Activated CD4-positive, alpha-beta memory T cell treated with anti-CD3 and anti-CD28 coated beads, Interleukin-2, amount 10 ng/mL, durations not matched to agents 7 days and 5 days (primary cell): ENCODE results near the gene TFDP3. TPM values are rescaled to one million over a fixed set of nuclear protein-coding genes. Genes with fewer than 3 reads are reported as not detected.

Experiments
- CTCF ChIA-PET: fragments of 350-600 bp; sonication (Branson Sonifier 250); formaldehyde crosslinking; loops from one replicate; lab custom pipeline; 2021; ENCODE audit warnings: antibody characterized with exemption, inconsistent platforms; lab: Charles Lee
- POLR2A ChIA-PET: fragments of 350-600 bp; sonication (Branson Sonifier 250); formaldehyde crosslinking; loops from one replicate; lab custom pipeline; 2021; ENCODE audit warnings: antibody characterized with exemption; lab: Charles Lee
- DNase-seq: peaks from one replicate; pipeline ENCODE4 v3.0.0-alpha.2; 2020
- H3K27ac Mint-ChIP-seq: one replicate; pipeline ENCODE4 v1.8.0; 2021; ENCODE audit warnings: mild to moderate bottlenecking, mixed read lengths
- H3K27me3 Mint-ChIP-seq: one replicate; pipeline ENCODE4 v1.8.0; 2021; ENCODE audit warnings: mixed read lengths
- H3K36me3 Mint-ChIP-seq: one replicate; pipeline ENCODE4 v1.8.0; 2021; ENCODE audit warnings: low read depth, mixed read lengths
- H3K4me1 Mint-ChIP-seq: one replicate; pipeline ENCODE4 v1.8.0; 2021; ENCODE audit warnings: mixed read lengths
- H3K4me3 Mint-ChIP-seq: one replicate; pipeline ENCODE4 v1.8.0; 2021; ENCODE audit warnings: mild to moderate bottlenecking, mixed read lengths
- H3K9me3 Mint-ChIP-seq: one replicate; pipeline ENCODE4 v1.8.0; 2021; ENCODE audit warnings: mixed read lengths
- total RNA-seq, 2 experiments: library from RNA; stranded (reverse); gene quantifications; one replicate each; pipeline ENCODE4 v1.2.3, GENCODE V29; 2021

The TFDP3 gene
- total RNA-seq, 2 experiments from 2014 or later = not detected

DNA sequence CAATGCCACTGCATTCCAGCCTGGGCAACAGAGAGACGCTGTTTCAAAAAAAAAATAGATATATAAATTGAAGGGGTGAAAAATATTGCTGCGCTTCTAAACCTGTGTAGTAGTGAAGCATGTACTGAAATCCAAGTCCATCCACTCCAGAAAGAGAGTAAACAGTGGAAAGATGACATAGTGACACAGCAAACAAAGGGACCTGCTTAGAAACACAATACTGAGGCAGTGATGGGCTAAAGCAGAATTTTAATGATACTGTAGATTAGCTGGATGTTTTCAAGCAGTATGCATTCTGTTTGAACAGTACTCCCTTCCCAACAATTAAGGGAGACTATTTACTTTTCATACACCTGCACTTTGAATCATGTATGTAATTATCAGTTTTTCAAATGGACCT lies 42.5 kb downstream of the TFDP3 start:
- Mint-ChIP-seq H3K4me3 (no peak overlapping the region), H3K27ac (no peak overlapping the region), H3K36me3 (no peaks in the 10 kb centered on the region), H3K9me3 (no peaks in the 10 kb centered on the region), H3K4me1 (no peaks in the 10 kb centered on the region), H3K27me3 (peaks cover 2% of the 10 kb centered on the region)
- no peak for DNase-seq
- ChIA-PET CTCF (no interaction called here), POLR2A (no interaction called here)

GRCh38 chrX:133175162-133175561 lies 43.0 kb downstream of the TFDP3 start:
- CTCF ChIA-PET = no interaction called here
- Mint-ChIP-seq H3K27me3 (peaks cover 2% of the 10 kb centered on the region), H3K27ac (no peak overlapping the region), H3K9me3 (no peaks in the 10 kb centered on the region), H3K4me1 (no peaks in the 10 kb centered on the region), H3K4me3 (no peak overlapping the region), H3K36me3 (no peaks in the 10 kb centered on the region)
- POLR2A ChIA-PET = no interaction called here
- DNase-seq = no peak

DNA sequence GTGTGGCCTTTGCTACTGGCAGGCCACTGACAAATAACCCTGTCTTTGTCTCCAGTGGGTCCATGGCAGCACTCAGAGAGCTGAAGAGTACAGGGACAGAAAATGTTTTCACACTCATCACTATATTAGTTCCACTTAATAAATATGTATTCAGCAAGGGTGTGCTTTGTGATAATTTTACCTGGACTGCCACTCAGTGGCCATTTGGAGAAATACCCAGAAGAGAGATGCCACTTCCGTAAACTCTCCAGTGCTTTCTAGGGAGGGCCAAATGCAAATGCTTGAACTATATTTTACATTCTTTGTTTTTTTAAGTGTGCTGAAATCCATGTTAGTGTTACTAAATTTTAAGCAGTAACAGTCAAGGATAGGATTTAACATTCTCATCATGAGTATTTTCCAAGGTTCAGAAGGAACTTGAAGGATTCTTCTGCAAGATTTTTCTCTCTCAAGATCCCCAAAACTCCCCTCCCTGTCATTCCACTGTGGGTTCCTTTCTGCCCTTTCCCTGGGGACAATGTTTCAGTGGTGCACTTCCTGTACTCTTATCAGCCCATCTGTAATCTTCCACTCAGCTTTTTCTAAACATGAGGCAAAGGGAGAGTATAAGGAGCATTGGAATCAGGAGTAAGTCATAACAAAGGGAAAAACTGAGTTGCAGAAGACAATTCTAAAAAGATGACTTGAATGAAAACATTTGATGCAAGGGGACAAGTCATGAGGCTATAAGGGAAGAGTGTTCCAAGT lies 46.0 kb downstream of the TFDP3 start:
- POLR2A ChIA-PET = no interaction called here
- no peaks in the 10 kb centered on the region for H3K4me1 Mint-ChIP-seq
- no peak overlapping the region for H3K4me3 Mint-ChIP-seq
- peaks cover 4% of the 10 kb centered on the region for H3K27me3 Mint-ChIP-seq
- no peak for DNase-seq
- no peaks in the 10 kb centered on the region for H3K36me3 Mint-ChIP-seq
- H3K27ac Mint-ChIP-seq = no peak overlapping the region
- no peaks in the 10 kb centered on the region for H3K9me3 Mint-ChIP-seq
- CTCF ChIA-PET = no interaction called here

Other genes starting within 250 kb of the TFDP3 start
- gene USP26, start 121.2 kb downstream of the TFDP3 start, total RNA-seq = not detected
- gene GPC4, start 197.1 kb upstream of the TFDP3 start, total RNA-seq = not detected